ENCODE data around the gene AMOTL1.

Gene AMOTL1

GRCh38 chr11:94771390-94771789, 3.2 kb downstream of the AMOTL1 start:
- peak overlapping the region; percentile 30 for H3K27ac ChIP-seq (ENCODE audit: low read length)

GRCh38 chr11:94771951-94772350, 3.8 kb downstream of the AMOTL1 start:
- Histone ChIP-seq H3K9me3 (ENCODE audit: control insufficient read depth in 1 of 2, low read length in 2 of 2) (no peaks in the 10 kb centered on the region), H3K27ac (ENCODE audit: low read length) (peak overlapping the region; percentile 30), H3K36me3 (ENCODE audit: control insufficient read depth in 1 of 2, insufficient read depth in 2 of 2, low read length in 2 of 2) (no peaks in the 10 kb centered on the region), H3K4me3 (ENCODE audit: low read depth in 1 of 2, low read length in 2 of 2) (peak overlapping the region in 1 of 2 donors; percentile 24), H3K4me1 (ENCODE audit: control insufficient read depth in 1 of 2, insufficient read depth in 2 of 2, low read length in 2 of 2) (peaks cover 14 to 52% of the 10 kb centered on the region in 2 donors), H3K27me3 (ENCODE audit: low read depth, low read length) (no peaks in the 10 kb centered on the region)

More at GRCh38 chr11:94771390-94771789, 3.2 kb downstream of the AMOTL1 start:
- Histone ChIP-seq H3K27me3 (ENCODE audit: low read depth, low read length) (no peaks in the 10 kb centered on the region), H3K4me1 (ENCODE audit: control insufficient read depth in 1 of 2, insufficient read depth in 2 of 2, low read length in 2 of 2) (peaks cover 14 to 48% of the 10 kb centered on the region in 2 donors), H3K9me3 (ENCODE audit: control insufficient read depth in 1 of 2, low read length in 2 of 2) (no peaks in the 10 kb centered on the region), H3K4me3 (ENCODE audit: low read depth in 1 of 2, low read length in 2 of 2) (peak overlapping the region in 1 of 2 donors; percentile 24), H3K36me3 (ENCODE audit: control insufficient read depth in 1 of 2, insufficient read depth in 2 of 2, low read length in 2 of 2) (no peaks in the 10 kb centered on the region)

GRCh38 chr11:94773842-94774241, 5.7 kb downstream of the AMOTL1 start:
- H3K4me3 ChIP-seq (ENCODE audit: low read depth in 1 of 2, low read length in 2 of 2) = no peak overlapping the region
- H3K36me3 ChIP-seq (ENCODE audit: control insufficient read depth in 1 of 2, insufficient read depth in 2 of 2, low read length in 2 of 2) = no peaks in the 10 kb centered on the region
- no peaks in the 10 kb centered on the region for H3K27me3 ChIP-seq (ENCODE audit: low read depth, low read length)
- H3K27ac ChIP-seq (ENCODE audit: low read length) = no peak overlapping the region
- peaks cover 10 to 52% of the 10 kb centered on the region in 2 donors for H3K4me1 ChIP-seq (ENCODE audit: control insufficient read depth in 1 of 2, insufficient read depth in 2 of 2, low read length in 2 of 2)
- no peaks in the 10 kb centered on the region for H3K9me3 ChIP-seq (ENCODE audit: control insufficient read depth in 1 of 2, low read length in 2 of 2)

GRCh38 chr11:94774345-94774744, 6.2 kb downstream of the AMOTL1 start:
- Histone ChIP-seq H3K4me1 (ENCODE audit: control insufficient read depth in 1 of 2, insufficient read depth in 2 of 2, low read length in 2 of 2) (peaks cover 10 to 52% of the 10 kb centered on the region in 2 donors), H3K27me3 (ENCODE audit: low read depth, low read length) (no peaks in the 10 kb centered on the region), H3K4me3 (ENCODE audit: low read depth in 1 of 2, low read length in 2 of 2) (no peak overlapping the region), H3K9me3 (ENCODE audit: control insufficient read depth in 1 of 2, low read length in 2 of 2) (no peaks in the 10 kb centered on the region), H3K36me3 (ENCODE audit: control insufficient read depth in 1 of 2, insufficient read depth in 2 of 2, low read length in 2 of 2) (no peaks in the 10 kb centered on the region), H3K27ac (ENCODE audit: low read length) (no peak overlapping the region)

- H3K9me3 ChIP-seq (ENCODE audit: control insufficient read depth in 1 of 2, low read length in 2 of 2) = no peaks in the 10 kb centered on the region
- H3K4me3 ChIP-seq (ENCODE audit: low read depth in 1 of 2, low read length in 2 of 2) = peak overlapping the region in 1 of 2 donors; percentile 10
- H3K27ac ChIP-seq (ENCODE audit: low read length) = no peak overlapping the region
- no peaks in the 10 kb centered on the region for H3K27me3 ChIP-seq (ENCODE audit: low read depth, low read length)
- no peaks in the 10 kb centered on the region for H3K36me3 ChIP-seq (ENCODE audit: control insufficient read depth in 1 of 2, insufficient read depth in 2 of 2, low read length in 2 of 2)
- peaks cover 9 to 47% of the 10 kb centered on the region in 2 donors for H3K4me1 ChIP-seq (ENCODE audit: control insufficient read depth in 1 of 2, insufficient read depth in 2 of 2, low read length in 2 of 2)
Observed at GRCh38 chr11:94775567-94776327, 7.6 kb downstream of the AMOTL1 start.

- H3K27ac ChIP-seq (ENCODE audit: low read length) = peak overlapping the region; percentile 43
- peaks cover 9 to 44% of the 10 kb centered on the region in 2 donors for H3K4me1 ChIP-seq (ENCODE audit: control insufficient read depth in 1 of 2, insufficient read depth in 2 of 2, low read length in 2 of 2)
- peak overlapping the region in 1 of 2 donors; percentile 10 for H3K4me3 ChIP-seq (ENCODE audit: low read depth in 1 of 2, low read length in 2 of 2)
- no peaks in the 10 kb centered on the region for H3K27me3 ChIP-seq (ENCODE audit: low read depth, low read length)
- H3K36me3 ChIP-seq (ENCODE audit: control insufficient read depth in 1 of 2, insufficient read depth in 2 of 2, low read length in 2 of 2) = no peaks in the 10 kb centered on the region
- no peaks in the 10 kb centered on the region for H3K9me3 ChIP-seq (ENCODE audit: control insufficient read depth in 1 of 2, low read length in 2 of 2)
Observed at GRCh38 chr11:94776351-94777321, 8.5 kb downstream of the AMOTL1 start.

GRCh38 chr11:94780432-94780831, 12.3 kb downstream of the AMOTL1 start:
- Histone ChIP-seq H3K4me1 (ENCODE audit: control insufficient read depth in 1 of 2, insufficient read depth in 2 of 2, low read length in 2 of 2) (peaks cover 9 to 45% of the 10 kb centered on the region in 2 donors), H3K36me3 (ENCODE audit: control insufficient read depth in 1 of 2, insufficient read depth in 2 of 2, low read length in 2 of 2) (peaks cover 0 to 5% of the 10 kb centered on the region in 2 donors), H3K4me3 (ENCODE audit: low read depth in 1 of 2, low read length in 2 of 2) (peak overlapping the region; percentile 6 to 31), H3K27me3 (ENCODE audit: low read depth, low read length) (no peaks in the 10 kb centered on the region), H3K9me3 (ENCODE audit: control insufficient read depth in 1 of 2, low read length in 2 of 2) (no peaks in the 10 kb centered on the region), H3K27ac (ENCODE audit: low read length) (peak overlapping the region; percentile 57)

GRCh38 chr11:94781837-94782236, 13.7 kb downstream of the AMOTL1 start:
- H3K36me3 ChIP-seq (ENCODE audit: control insufficient read depth in 1 of 2, insufficient read depth in 2 of 2, low read length in 2 of 2) = peaks cover 0 to 5% of the 10 kb centered on the region in 2 donors
- H3K4me3 ChIP-seq (ENCODE audit: low read depth in 1 of 2, low read length in 2 of 2) = no peak overlapping the region
- H3K4me1 ChIP-seq (ENCODE audit: control insufficient read depth in 1 of 2, insufficient read depth in 2 of 2, low read length in 2 of 2) = peaks cover 4 to 43% of the 10 kb centered on the region in 2 donors
- H3K27ac ChIP-seq (ENCODE audit: low read length) = peak overlapping the region; percentile 57
- no peaks in the 10 kb centered on the region for H3K27me3 ChIP-seq (ENCODE audit: low read depth, low read length)
- no peaks in the 10 kb centered on the region for H3K9me3 ChIP-seq (ENCODE audit: control insufficient read depth in 1 of 2, low read length in 2 of 2)

- Histone ChIP-seq H3K9me3 (ENCODE audit: control insufficient read depth in 1 of 2, low read length in 2 of 2) (no peaks in the 10 kb centered on the region), H3K27me3 (ENCODE audit: low read depth, low read length) (no peaks in the 10 kb centered on the region), H3K36me3 (ENCODE audit: control insufficient read depth in 1 of 2, insufficient read depth in 2 of 2, low read length in 2 of 2) (peaks cover 0 to 5% of the 10 kb centered on the region in 2 donors), H3K27ac (ENCODE audit: low read length) (peak overlapping the region; percentile 61), H3K4me3 (ENCODE audit: low read depth in 1 of 2, low read length in 2 of 2) (no peak overlapping the region), H3K4me1 (ENCODE audit: control insufficient read depth in 1 of 2, insufficient read depth in 2 of 2, low read length in 2 of 2) (peaks cover 4 to 46% of the 10 kb centered on the region in 2 donors)
Observed at GRCh38 chr11:94782446-94782845, 14.3 kb downstream of the AMOTL1 start.

GRCh38 chr11:94784884-94785283, 16.7 kb downstream of the AMOTL1 start:
- no peaks in the 10 kb centered on the region for H3K9me3 ChIP-seq (ENCODE audit: control insufficient read depth in 1 of 2, low read length in 2 of 2)
- H3K27ac ChIP-seq (ENCODE audit: low read length) = no peak overlapping the region
- H3K36me3 ChIP-seq (ENCODE audit: control insufficient read depth in 1 of 2, insufficient read depth in 2 of 2, low read length in 2 of 2) = peaks cover 0 to 5% of the 10 kb centered on the region in 2 donors
- H3K4me1 ChIP-seq (ENCODE audit: control insufficient read depth in 1 of 2, insufficient read depth in 2 of 2, low read length in 2 of 2) = peaks cover 4 to 63% of the 10 kb centered on the region in 2 donors
- no peak overlapping the region for H3K4me3 ChIP-seq (ENCODE audit: low read depth in 1 of 2, low read length in 2 of 2)
- no peaks in the 10 kb centered on the region for H3K27me3 ChIP-seq (ENCODE audit: low read depth, low read length)

GRCh38 chr11:94785509-94785908, 17.4 kb downstream of the AMOTL1 start:
- Histone ChIP-seq H3K4me1 (ENCODE audit: control insufficient read depth in 1 of 2, insufficient read depth in 2 of 2, low read length in 2 of 2) (peaks cover 0 to 66% of the 10 kb centered on the region in 2 donors), H3K27me3 (ENCODE audit: low read depth, low read length) (no peaks in the 10 kb centered on the region), H3K27ac (ENCODE audit: low read length) (no peak overlapping the region), H3K4me3 (ENCODE audit: low read depth in 1 of 2, low read length in 2 of 2) (no peak overlapping the region), H3K9me3 (ENCODE audit: control insufficient read depth in 1 of 2, low read length in 2 of 2) (no peaks in the 10 kb centered on the region), H3K36me3 (ENCODE audit: control insufficient read depth in 1 of 2, insufficient read depth in 2 of 2, low read length in 2 of 2) (peaks cover 0 to 5% of the 10 kb centered on the region in 2 donors)
